Brain microvascular endothelial cell (primary cell): Measurements from ENCODE around the gene NUCB1.
A peak's percentile ranks its signal among the peaks of the same experiment; 100 is the strongest.
"Not testable (repeated sequence)": the region's sequence is repeated elsewhere in the genome, so short reads cannot be mapped to it uniquely, and the experiment has no call there.

Experiments
- DNase-seq: peaks from one replicate; pipeline ENCODE4 v3.0.0-alpha.2; 2020
- H3K27ac ChIP-seq: fragments of 250-450 bp; sonication (Bioruptor Pico); 2 replicates; pipeline ENCODE4 v1.5.1; 2020; ENCODE audit warnings: mild to moderate bottlenecking, moderate library complexity
- H3K27me3 ChIP-seq: fragments of 250-450 bp; sonication (Bioruptor Pico); replicated peaks from 2 replicates; pipeline ENCODE4 v1.5.1; 2020; ENCODE audit warnings: mild to moderate bottlenecking
- H3K36me3 ChIP-seq: fragments of 250-450 bp; sonication (Bioruptor Pico); replicated peaks from 2 replicates; pipeline ENCODE4 v1.5.1; 2020; ENCODE audit warnings: mild to moderate bottlenecking
- H3K4me3 ChIP-seq: 2 replicates; pipeline ENCODE4 v1.5.1; 2011; ENCODE audit warnings: low read depth, mild to moderate bottlenecking, control low read depth, low read length, moderate library complexity
- CTCF ChIP-seq: IDR thresholded peaks from 2 replicates; pipeline ENCODE4 v1.5.1; 2011; ENCODE audit warnings: low read depth, mild to moderate bottlenecking, moderate library complexity, low read length, control low read depth, inconsistent platforms; ENCODE audit errors: missing control alignments
- in situ Hi-C: cut with HindIII; loops from 2 replicates; pipeline ENCODE4 v1.10.0; 2017; ENCODE audit warnings: low sequenced_read_pairs, low pct_ligation_motif_present

Gene NUCB1

GRCh38 chr19:48883726-48884125 lies 16.4 kb upstream of the NUCB1 start:
- Histone ChIP-seq H3K27ac (no peak overlapping the region), H3K36me3 (no peaks in the 10 kb centered on the region), H3K4me3 (no peak overlapping the region), H3K27me3 (no peaks in the 10 kb centered on the region)
- TF ChIP-seq CTCF: no peak
- no peak for DNase-seq
- in situ Hi-C loops: no loop called here

- in situ Hi-C loops: no loop called here
- H3K27ac ChIP-seq: no peak overlapping the region
- no peak for TF ChIP-seq CTCF
- H3K27me3 ChIP-seq: no peaks in the 10 kb centered on the region
- H3K4me3 ChIP-seq: no peak overlapping the region
- no peaks in the 10 kb centered on the region for H3K36me3 ChIP-seq
- no peak for DNase-seq
These were observed 12.1 kb upstream of the NUCB1 start for GRCh38 chr19:48887861-48888612.

GRCh38 chr19:48889496-48889895 lies 10.6 kb upstream of the NUCB1 start:
- H3K36me3 ChIP-seq, H3K27ac ChIP-seq, H3K27me3 ChIP-seq, DNase-seq, H3K4me3 ChIP-seq, in situ Hi-C loops: not testable (repeated sequence)

- no peak for TF ChIP-seq CTCF
- in situ Hi-C loops: no loop called here
- no peak for DNase-seq
These were observed 9.6 kb upstream of the NUCB1 start for GRCh38 chr19:48890551-48890950.

GRCh38 chr19:48895226-48895625 lies 4.9 kb upstream of the NUCB1 start:
- in situ Hi-C loops: no loop called here
- no peak for DNase-seq
- H3K4me3 ChIP-seq: no peak overlapping the region
- H3K27ac ChIP-seq: no peak overlapping the region
- no peaks in the 10 kb centered on the region for H3K36me3 ChIP-seq
- TF ChIP-seq CTCF: no peak
- H3K27me3 ChIP-seq: no peaks in the 10 kb centered on the region

More at GRCh38 chr19:48890551-48890950, 9.6 kb upstream of the NUCB1 start:
- Histone ChIP-seq H3K27ac (no peak overlapping the region), H3K4me3 (no peak overlapping the region), H3K27me3 (no peaks in the 10 kb centered on the region), H3K36me3 (no peaks in the 10 kb centered on the region)

- H3K27me3 ChIP-seq: no peaks in the 10 kb centered on the region
- no peak for DNase-seq
- peak overlapping the region; percentile 36 for H3K4me3 ChIP-seq
- no peak for TF ChIP-seq CTCF
- H3K27ac ChIP-seq: no peak overlapping the region
- no peaks in the 10 kb centered on the region for H3K36me3 ChIP-seq
- in situ Hi-C loops: no loop called here
These were observed 3.9 kb upstream of the NUCB1 start for GRCh38 chr19:48896191-48896720.
